Mesothelial cell of epicardium (in vitro differentiated cells): ENCODE measurements around the gene FBN1. TPM values are rescaled to one million over a fixed set of nuclear protein-coding genes. Genes with fewer than 3 reads are reported as not detected.

Source experiments
- DNase-seq, 2 experiments: peaks; one replicate each; pipeline ENCODE4 v3.0.0; 2021; ENCODE audit warnings: low spot score in 2 of 2; ENCODE audit not compliant: unreplicated experiment in 2 of 2
- H3K27ac Mint-ChIP-seq: 2 replicates; pipeline ENCODE4 v1.8.0; 2021; ENCODE audit warnings: mixed read lengths
- H3K27me3 Mint-ChIP-seq: 2 replicates; pipeline ENCODE4 v1.8.0; 2021; ENCODE audit warnings: low read depth, mixed read lengths
- H3K36me3 Mint-ChIP-seq: 2 replicates; pipeline ENCODE4 v1.8.0; 2021; ENCODE audit warnings: mixed read lengths
- H3K4me1 Mint-ChIP-seq: 2 replicates; pipeline ENCODE4 v1.8.0; 2021; ENCODE audit warnings: mixed read lengths
- H3K4me3 Mint-ChIP-seq: 2 replicates; pipeline ENCODE4 v1.8.0; 2021; ENCODE audit warnings: mild to moderate bottlenecking, moderate library complexity, mixed read lengths
- H3K9me3 Mint-ChIP-seq: 2 replicates; pipeline ENCODE4 v1.8.0; 2021; ENCODE audit warnings: mixed read lengths
- total RNA-seq: library from RNA; stranded (reverse); gene quantifications from 3 replicates; pipeline ENCODE4 v1.2.1, GENCODE V29; 2021
- TF ChIP-seq, protein P1 (sequence below): fragments of 200-600 bp; sonication (generic); IDR thresholded peaks from one replicate; pipeline ENCODE4 v1.5.0; 2021; ENCODE audit warnings: antibody characterized with exemption; ENCODE audit not compliant: unreplicated experiment

Gene FBN1
- total RNA-seq, 1 donor from 2014 or later, result 67.9 TPM

DNA sequence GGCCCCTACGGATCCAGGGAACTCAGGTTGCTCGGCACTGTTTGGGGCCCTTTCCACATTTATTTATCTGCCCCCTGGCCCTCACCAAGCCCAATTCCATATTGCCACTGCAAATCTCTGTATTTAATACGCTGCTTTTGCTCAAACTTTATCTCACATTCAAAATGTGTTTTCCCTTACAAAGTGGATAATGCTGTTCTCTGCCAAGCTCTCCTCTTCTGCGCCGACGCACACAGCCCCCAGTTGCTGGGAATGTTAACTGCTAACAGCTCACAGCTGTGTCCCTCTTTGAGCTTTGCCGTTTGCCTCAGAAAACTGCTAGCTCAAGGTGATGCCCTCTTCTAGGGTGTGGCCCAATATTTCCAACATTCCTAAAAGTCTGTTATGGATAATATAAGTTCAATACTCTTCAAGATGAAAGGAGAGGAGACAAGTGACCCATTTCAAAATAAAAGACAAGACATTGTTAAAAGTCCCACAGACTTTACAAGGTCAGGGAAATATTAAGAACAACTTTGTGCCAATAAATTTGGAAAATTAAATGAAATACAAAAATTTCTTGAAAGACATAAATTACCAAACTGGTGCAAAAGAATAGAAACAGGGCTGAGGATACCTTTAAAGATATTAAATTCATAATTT, 12.6 kb upstream of the FBN1 start:
- H3K4me1 Mint-ChIP-seq, result no peaks in the 10 kb centered on the region
- TF ChIP-seq, protein P1, sequence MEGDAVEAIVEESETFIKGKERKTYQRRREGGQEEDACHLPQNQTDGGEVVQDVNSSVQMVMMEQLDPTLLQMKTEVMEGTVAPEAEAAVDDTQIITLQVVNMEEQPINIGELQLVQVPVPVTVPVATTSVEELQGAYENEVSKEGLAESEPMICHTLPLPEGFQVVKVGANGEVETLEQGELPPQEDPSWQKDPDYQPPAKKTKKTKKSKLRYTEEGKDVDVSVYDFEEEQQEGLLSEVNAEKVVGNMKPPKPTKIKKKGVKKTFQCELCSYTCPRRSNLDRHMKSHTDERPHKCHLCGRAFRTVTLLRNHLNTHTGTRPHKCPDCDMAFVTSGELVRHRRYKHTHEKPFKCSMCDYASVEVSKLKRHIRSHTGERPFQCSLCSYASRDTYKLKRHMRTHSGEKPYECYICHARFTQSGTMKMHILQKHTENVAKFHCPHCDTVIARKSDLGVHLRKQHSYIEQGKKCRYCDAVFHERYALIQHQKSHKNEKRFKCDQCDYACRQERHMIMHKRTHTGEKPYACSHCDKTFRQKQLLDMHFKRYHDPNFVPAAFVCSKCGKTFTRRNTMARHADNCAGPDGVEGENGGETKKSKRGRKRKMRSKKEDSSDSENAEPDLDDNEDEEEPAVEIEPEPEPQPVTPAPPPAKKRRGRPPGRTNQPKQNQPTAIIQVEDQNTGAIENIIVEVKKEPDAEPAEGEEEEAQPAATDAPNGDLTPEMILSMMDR, result no peak
- H3K27ac Mint-ChIP-seq, result peak overlapping the region; percentile 2
- no peaks in the 10 kb centered on the region for H3K27me3 Mint-ChIP-seq
- DNase-seq, result no peak
- H3K4me3 Mint-ChIP-seq, result no peak overlapping the region
- H3K9me3 Mint-ChIP-seq, result peaks cover 9% of the 10 kb centered on the region
- no peaks in the 10 kb centered on the region for H3K36me3 Mint-ChIP-seq

- no peaks in the 10 kb centered on the region for H3K9me3 Mint-ChIP-seq
- H3K36me3 Mint-ChIP-seq, result no peaks in the 10 kb centered on the region
- no peaks in the 10 kb centered on the region for H3K27me3 Mint-ChIP-seq
- no peak for DNase-seq
- H3K4me3 Mint-ChIP-seq, result no peak overlapping the region
- no peak overlapping the region for H3K27ac Mint-ChIP-seq
- TF ChIP-seq, protein P1, result no peak
- H3K4me1 Mint-ChIP-seq, result no peaks in the 10 kb centered on the region
These were observed 9.3 kb upstream of the FBN1 start for GRCh38 chr15:48654801-48655200.

- DNase-seq, result no peak
- H3K4me1 Mint-ChIP-seq, result no peaks in the 10 kb centered on the region
- H3K27me3 Mint-ChIP-seq, result no peaks in the 10 kb centered on the region
These were observed 8.6 kb upstream of the FBN1 start for GRCh38 chr15:48653913-48654670.

DNA sequence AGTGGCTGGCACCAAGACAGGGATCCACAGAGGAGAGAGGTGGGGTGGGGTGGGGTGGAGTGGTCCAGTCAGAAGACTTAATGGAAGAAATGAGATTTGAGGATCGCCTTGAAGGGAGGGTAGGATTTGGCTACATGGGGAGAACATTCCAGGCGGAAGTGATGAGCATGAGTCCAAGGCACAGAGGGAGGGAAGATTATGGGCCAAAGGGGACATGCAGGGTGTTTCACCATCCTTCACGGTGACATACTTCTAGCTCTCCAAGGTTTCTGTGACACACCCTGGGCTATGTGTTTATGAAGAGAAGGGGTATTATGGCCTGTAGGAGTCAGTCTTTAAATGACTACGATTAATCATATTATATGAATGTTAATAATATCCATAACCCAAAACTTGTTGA, 7.7 kb upstream of the FBN1 start:
- TF ChIP-seq, protein P1, result no peak
- Mint-ChIP-seq H3K4me3 (no peak overlapping the region), H3K27me3 (no peaks in the 10 kb centered on the region), H3K4me1 (no peaks in the 10 kb centered on the region), H3K36me3 (no peaks in the 10 kb centered on the region), H3K27ac (no peak overlapping the region), H3K9me3 (no peaks in the 10 kb centered on the region)
- no peak for DNase-seq

More at GRCh38 chr15:48653913-48654670, 8.6 kb upstream of the FBN1 start:
- Mint-ChIP-seq H3K9me3 (no peaks in the 10 kb centered on the region), H3K36me3 (no peaks in the 10 kb centered on the region), H3K4me3 (no peak overlapping the region), H3K27ac (no peak overlapping the region)
- TF ChIP-seq, protein P1, result no peak

DNA sequence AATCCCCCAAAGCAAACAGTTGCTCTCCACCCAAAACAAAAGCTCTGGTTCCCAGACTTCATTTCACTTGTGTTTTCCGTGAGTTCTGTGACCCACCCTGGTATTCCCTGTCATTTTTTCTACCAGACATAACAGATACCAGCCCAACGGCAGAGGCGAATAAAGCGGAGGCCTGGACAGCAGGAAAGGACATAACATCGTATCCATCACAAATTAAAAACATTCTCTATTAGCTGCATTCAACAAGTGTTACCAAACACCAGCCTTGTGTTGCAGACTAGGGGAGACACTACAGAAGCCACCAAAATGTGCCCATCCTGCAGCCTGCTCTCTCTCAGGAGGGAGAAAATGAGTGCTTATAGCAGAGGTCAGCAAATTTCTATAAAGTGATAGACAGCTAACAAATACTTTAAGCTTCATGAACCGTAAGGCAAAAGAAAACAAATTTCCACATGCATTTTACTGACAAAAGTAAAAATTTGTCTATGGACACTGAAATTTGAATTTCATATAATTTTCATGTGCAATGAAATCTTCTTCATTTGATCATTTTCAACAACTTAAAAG, 7.1 kb upstream of the FBN1 start:
- Mint-ChIP-seq H3K36me3 (no peaks in the 10 kb centered on the region), H3K4me1 (no peaks in the 10 kb centered on the region), H3K27ac (no peak overlapping the region)

More for the DNA sequence above, 7.1 kb upstream of the FBN1 start:
- H3K4me3 Mint-ChIP-seq, result no peak overlapping the region
- no peaks in the 10 kb centered on the region for H3K27me3 Mint-ChIP-seq
- TF ChIP-seq, protein P1, result no peak
- DNase-seq, result no peak
- H3K9me3 Mint-ChIP-seq, result no peaks in the 10 kb centered on the region
